ENCODE measurements around the gene BSPH1.
"Not testable (repeated sequence)": the region's sequence is repeated elsewhere in the genome, so short reads cannot be mapped to it uniquely, and the experiment has no call there.

The BSPH1 gene

GRCh38 chr19:47920107-47920506 lies 71.9 kb downstream of the BSPH1 start:
- not testable (repeated sequence) for H3K27ac ChIP-seq (ENCODE audit: low read depth, low read length); H3K36me3 ChIP-seq (ENCODE audit: insufficient read depth, low read length); H3K4me3 ChIP-seq (ENCODE audit: low read depth, low read length); H3K27me3 ChIP-seq (ENCODE audit: insufficient read depth, low read length); H2AFZ ChIP-seq (ENCODE audit: low read length, unreplicated experiment); H3K79me2 ChIP-seq (ENCODE audit: control insufficient read depth, insufficient read depth, low read length, unreplicated experiment); H3K4me1 ChIP-seq (ENCODE audit: control insufficient read depth, insufficient read depth, low read length, unreplicated experiment)
